ENCODE data around the gene CRLF2.
"Not testable (repeated sequence)": the region's sequence is repeated elsewhere in the genome, so short reads cannot be mapped to it uniquely, and the experiment has no call there.

Gene CRLF2

GRCh38 chrX:1213971-1214370 lies 1.5 kb upstream of the CRLF2 start:
- DNase-seq: no peak

DNA sequence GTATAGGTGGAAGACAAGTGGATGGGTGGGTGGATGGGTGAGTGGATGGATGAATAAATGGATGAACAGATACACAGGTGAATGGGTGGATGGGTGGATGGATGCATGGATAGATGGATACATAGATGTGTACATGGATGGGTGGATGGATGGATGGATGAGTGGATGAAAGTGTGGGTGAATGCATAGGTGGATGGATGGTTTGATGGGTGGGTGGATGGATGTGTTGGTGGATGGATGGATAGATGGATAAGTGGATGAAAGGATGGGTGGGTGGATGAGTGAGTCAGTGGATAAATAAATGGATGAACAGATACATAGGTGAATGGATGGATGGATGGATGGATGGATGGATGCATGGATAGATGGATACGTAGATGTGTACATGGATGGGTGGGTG lies 1.6 kb downstream of the CRLF2 start:
- DNase-seq: no peak

- no peak for DNase-seq
Measured at GRCh38 chrX:1207496-1208025, 4.9 kb downstream of the CRLF2 start.

DNA sequence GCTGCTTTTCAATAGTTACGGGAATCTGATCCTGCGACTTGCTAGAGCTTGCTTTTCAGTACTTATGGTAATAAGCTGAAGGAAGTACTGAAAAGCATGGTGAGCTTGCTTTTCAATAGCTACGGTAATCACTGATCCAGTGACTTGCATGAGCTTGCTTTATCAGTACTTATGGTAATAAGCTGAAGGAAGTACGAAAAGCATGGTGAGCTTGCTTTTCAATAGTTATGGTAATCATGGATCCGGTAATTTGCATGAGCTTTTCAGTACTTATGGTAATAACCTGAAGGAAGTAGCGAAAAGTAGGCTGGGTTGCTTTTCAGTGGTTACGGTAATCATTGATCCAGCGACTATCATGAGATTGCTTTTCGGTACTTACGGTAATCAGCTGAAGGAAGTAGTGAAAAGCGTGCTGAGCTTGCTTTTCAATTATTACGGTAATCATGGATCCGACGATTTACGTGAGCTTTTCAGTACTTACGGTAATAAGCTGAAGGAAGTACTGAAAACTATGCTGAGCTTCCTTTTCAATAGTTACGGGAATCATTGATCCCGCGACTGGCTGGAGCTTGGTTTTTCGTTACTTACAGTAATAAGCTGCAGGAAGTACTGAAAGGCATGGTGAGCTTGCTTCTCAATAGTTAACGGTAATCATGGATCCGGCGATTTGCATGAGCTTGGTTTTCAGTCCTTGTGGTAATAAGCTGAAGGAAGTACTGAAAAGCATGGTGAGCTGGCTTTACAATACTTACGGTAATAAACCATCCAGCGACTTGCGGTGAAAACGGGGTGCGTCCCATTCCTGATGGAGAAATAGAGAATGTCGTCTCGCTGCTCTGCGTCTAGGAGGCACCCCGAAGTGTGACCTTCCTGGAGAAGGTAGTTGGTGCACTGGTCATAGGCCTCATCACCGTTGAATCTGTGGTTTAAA lies 6.5 kb downstream of the CRLF2 start:
- peak in 2 of 5 experiments; percentile 9 to 85 for DNase-seq

DNA sequence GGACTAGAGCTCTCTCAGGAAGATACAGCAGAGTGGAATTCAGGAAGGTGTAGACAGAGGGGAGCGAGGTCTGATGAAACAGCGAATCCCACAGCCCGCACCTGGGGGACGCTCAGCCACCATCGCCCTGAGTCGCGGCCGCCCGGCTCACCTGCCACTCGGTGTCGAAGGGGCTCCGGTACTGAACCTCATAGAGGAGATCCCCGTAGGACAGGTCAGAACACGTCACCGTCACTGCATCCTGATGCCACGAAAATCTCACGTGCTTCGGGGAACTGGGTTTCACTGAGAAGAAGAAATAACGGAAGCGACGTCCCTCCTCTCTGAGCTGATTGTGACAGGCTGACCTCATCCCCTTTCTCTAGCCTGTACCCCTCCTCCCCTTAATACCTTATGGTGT lies 10.2 kb downstream of the CRLF2 start:
- DNase-seq: no peak

DNA sequence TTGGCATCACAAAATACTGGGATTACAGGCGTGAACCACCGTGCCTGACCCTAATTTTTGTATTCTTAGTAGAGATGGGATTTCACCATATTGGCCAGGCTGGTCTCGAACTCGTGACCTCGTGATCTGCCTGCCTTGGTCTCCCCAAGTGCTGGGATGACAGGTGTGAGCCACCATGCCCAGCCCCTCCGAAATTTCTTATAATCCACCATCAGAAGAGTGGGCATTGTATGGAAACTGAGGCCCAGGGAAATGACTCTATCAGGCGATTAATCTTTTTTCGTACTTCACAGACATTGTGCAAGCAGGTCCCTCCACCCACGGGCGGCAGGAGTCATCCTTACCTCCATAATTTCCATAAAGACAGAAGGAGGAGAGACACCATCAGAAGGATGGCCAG lies 16.0 kb downstream of the CRLF2 start:
- no peak for DNase-seq

GRCh38 chrX:1192196-1192595 lies 20.3 kb downstream of the CRLF2 start:
- DNase-seq: not testable (repeated sequence)

DNA sequence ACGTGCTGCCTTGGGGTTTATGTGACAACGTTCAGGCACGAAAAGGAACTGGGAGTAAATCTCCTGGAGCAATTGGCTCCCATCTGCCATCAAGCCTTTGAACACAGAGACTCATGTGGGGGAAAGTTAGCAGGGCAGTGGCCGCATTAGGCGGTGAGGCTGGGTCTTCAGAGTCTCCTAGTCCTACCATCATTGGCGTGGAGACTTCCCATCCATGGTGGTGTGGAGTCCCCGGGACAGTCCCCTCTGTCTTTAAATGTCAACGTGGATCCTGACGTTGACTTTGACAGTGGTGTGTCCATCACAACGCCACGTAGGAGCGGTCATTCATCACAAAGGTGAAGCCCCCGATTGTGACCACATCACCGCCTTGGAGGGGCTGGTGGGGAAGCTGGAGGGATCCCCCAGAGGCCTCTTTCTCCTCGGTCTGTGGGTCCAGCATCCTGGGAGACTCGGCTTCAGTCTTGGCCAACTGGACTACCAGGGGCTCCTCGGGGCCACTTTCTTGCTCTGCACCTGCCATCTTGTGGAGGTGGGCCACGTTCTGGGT lies 21.8 kb downstream of the CRLF2 start:
- DNase-seq: no peak

- DNase-seq: peak in 1 of 5 experiments; percentile 77
Measured at GRCh38 chrX:1185561-1185960, 26.9 kb downstream of the CRLF2 start.

DNA sequence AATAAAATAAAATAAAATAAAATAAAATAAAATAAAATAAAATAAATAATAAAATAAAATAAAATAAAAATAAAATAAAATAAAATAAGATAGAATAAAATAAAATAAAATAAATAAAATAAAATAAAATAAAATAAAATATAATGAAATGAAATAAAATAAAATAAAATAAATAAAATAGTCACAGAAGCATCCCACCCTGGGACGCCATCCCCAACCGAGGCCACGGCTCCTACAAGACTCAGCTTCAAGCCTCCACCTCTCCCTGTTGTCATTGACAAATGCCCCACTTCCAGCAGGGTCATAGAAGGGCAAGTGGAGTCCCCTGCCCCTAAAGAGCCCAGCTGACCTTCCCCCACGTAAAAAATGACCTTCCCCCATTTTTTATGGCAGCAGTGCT lies 30.2 kb downstream of the CRLF2 start:
- no peak for DNase-seq

GRCh38 chrX:1181661-1182060 lies 30.8 kb downstream of the CRLF2 start:
- DNase-seq: not testable (repeated sequence)

GRCh38 chrX:1181170-1181569 lies 31.3 kb downstream of the CRLF2 start:
- no peak for DNase-seq

DNA sequence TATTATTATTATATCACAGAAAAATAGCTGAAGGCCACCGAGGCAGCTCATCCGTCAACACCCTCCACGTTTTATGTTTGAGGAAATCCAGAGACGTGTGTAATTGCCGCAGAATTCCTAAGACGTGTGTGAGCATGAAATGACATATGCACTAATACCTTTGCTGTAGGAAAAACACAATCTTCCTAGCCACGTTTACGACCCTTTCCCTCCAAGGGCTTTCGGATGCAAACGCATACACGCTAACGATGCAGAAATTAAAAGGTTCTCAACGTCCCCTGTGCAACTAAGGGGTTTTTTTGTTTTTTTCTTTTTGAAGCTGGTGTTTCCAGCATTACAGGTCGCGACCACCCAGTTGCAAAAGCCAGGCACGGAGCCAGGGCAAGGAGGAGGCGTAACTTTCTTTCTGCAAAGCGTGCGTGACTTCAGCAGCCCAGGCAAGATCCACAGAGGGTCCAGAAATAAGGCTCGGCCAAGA lies 33.8 kb downstream of the CRLF2 start:
- peak in 1 of 5 experiments; percentile 51 for DNase-seq

- DNase-seq: peak in 1 of 5 experiments; percentile 18
Measured at GRCh38 chrX:1176531-1177320, 35.7 kb downstream of the CRLF2 start.

DNA sequence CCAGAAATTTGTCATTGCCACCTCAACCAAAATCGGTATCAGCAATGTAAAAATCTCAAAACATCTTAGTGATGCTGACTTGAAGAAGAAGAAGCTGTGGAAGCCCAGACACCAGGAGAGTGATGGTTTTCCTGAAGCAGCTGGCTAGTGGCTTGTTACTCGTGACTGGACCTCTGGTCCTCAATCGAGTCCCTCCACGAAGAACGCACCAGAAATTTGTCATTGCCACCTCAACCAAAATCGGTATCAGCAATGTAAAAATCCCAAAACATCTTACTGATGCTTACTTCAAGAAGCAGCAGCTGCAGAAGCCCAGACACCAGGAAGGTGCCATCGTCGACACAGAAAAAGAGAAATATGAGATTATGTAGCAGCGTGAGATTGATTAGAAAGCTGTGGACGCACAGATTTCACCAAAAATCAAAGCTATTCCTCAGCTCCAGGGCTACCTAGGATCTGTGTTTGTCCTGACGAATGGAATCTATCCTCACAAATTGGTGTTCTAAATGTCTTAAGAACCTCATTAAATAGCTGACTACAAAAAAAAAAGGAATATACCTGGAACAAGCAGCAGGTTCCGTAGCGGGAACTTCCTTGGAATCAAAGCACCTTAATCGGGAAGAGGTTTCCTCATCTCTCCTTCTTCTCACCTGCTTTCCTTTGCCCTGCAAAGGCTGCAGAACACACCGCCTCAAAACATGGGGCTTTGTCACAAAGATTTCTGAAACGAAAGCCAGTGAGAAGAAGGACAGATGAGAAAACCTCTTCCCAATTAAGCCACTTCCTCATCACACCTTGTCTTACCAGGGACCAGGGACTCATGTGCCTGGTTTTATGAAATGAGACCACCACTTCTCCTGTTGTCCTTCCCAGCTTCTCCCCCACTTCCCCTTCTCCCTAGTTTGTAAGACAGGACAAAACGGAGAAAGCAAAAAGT lies 37.6 kb downstream of the CRLF2 start:
- DNase-seq: peak in 1 of 5 experiments; percentile 31

DNA sequence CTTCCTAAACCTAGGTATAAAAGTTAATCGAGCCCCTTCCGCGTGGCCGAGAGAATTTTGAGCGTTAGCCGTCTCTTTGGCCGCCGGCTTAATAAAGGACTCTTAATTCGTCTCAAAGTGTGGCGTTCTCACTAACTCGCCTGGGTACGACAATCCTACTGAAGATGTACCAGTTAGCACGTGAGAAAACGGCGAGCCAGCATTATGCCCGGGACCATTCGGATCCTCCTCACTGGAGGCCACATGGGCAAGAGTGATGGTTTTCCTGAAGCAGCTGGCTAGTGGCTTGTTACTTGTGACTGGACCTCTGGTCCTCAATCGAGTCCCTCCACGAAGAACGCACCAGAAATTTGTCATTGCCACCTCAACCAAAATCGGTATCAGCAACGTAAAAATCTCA lies 39.0 kb downstream of the CRLF2 start:
- not testable (repeated sequence) for DNase-seq

DNA sequence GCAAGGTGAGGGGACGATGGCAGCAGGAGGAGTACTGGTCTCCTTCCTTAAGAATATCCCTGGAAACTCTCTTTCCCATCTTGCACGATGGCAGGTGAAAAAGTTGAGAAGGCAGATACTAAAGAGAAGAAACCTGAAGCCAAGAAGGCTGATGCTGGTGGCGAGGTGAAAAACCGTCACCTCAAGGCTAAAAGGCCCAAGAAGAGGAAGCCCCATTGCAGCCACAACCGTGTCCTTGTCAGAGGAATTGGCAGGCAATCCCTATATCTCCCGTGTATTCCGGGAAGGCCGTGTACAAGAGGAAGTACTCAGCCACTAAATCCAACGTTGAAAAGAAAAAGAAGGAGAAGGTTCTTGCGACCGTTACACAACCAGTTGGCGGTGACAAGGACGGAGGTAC lies 40.0 kb downstream of the CRLF2 start:
- no peak for DNase-seq

- peak in 1 of 5 experiments; percentile 33 for DNase-seq
Measured at GRCh38 chrX:1171915-1172314, 40.5 kb downstream of the CRLF2 start.

GRCh38 chrX:1170243-1170642 lies 42.2 kb downstream of the CRLF2 start:
- no peak for DNase-seq

- peak in 1 of 5 experiments; percentile 37 for DNase-seq
Measured at GRCh38 chrX:1169189-1169588, 43.3 kb downstream of the CRLF2 start.

- DNase-seq: no peak
Measured at GRCh38 chrX:1167918-1168481, 44.4 kb downstream of the CRLF2 start.
